Measurements from ENCODE around the gene SUMO2.

GRCh38 chr17:75183999-75184884 is 1.5 kb upstream of the SUMO2 start:
- TF ChIP-seq USF1 (IDR thresholded peaks at IDR 0.05) (no peak), EP300 (IDR thresholded peaks at IDR 0.05; ENCODE audit: borderline replicate concordance) (no peak), MAX (IDR thresholded peaks at IDR 0.05) (no peak), YY1 (IDR thresholded peaks at IDR 0.05; ENCODE audit: low read depth) (no peak), NFIC (IDR thresholded peaks at IDR 0.05) (no peak), FOXM1 (IDR thresholded peaks at IDR 0.05; ENCODE audit: borderline replicate concordance, low read depth) (no peak), CREB1 (IDR thresholded peaks at IDR 0.05; ENCODE audit: low read depth) (no peak), RAD21 (IDR thresholded peaks at IDR 0.05; ENCODE audit: low read depth) (no peak), CEBPB (IDR thresholded peaks at IDR 0.05) (no peak), EGR1 (IDR thresholded peaks at IDR 0.05) (no peak), REST (IDR thresholded peaks at IDR 0.05; ENCODE audit: low read depth) (no peak), ZBTB7A (IDR thresholded peaks at IDR 0.05; ENCODE audit: low read depth) (no peak), TCF12 (IDR thresholded peaks at IDR 0.05; ENCODE audit: low read depth) (no peak)

Data from Ishikawa (cell line).